Body of pancreas (tissue), 4 donors: ENCODE results near the gene TRIM44. TPM values are rescaled to one million over a fixed set of nuclear protein-coding genes. Genes with fewer than 3 reads are reported as not detected.
"Not testable (repeated sequence)": the region's sequence is repeated elsewhere in the genome, so short reads cannot be mapped to it uniquely, and the experiment has no call there.

Source experiments
- ATAC-seq: fragments of 150-250 bp; one replicate; pipeline ENCODE4 v1.9.1; 2016
- DNase-seq, 4 donors: peaks; one replicate each; pipeline ENCODE4 v3.0.0-alpha.2; 2019
- H3K27ac ChIP-seq, 4 donors: fragments of 200-600 bp; sonication (generic); 1 replicate in 3 of 4; 2 replicates in 1 of 4; pipeline versions ENCODE4 v1.5.1 to v1.6.1; 2016 to 2019; ENCODE audit warnings: mild to moderate bottlenecking in 1 of 4, mixed read lengths in 1 of 4, moderate library complexity in 1 of 4
- H3K27me3 ChIP-seq, 2 donors: fragments of 200-600 bp; sonication (generic); one replicate each; pipeline ENCODE4 v1.6.0; 2016; ENCODE audit warnings: mild to moderate bottlenecking in 1 of 2
- H3K36me3 ChIP-seq, 2 donors: fragments of 200-600 bp; sonication (generic); replicated peaks in 1 of 2; 2 replicates each; pipeline ENCODE4 v1.5.1; 2016; ENCODE audit warnings: low read depth in 2 of 2; ENCODE audit not compliant: insufficient read depth in 1 of 2
- H3K4me1 ChIP-seq: fragments of 200-600 bp; sonication (generic); one replicate; pipeline ENCODE4 v1.6.0; 2016
- H3K4me3 ChIP-seq, 2 donors: fragments of 200-600 bp; sonication (generic); 1 replicate in 1 of 2; 2 replicates in 1 of 2; pipeline ENCODE4 v1.5.1; 2016 to 2019
- H3K9me3 ChIP-seq, 3 donors: fragments of 200-600 bp; sonication (generic); 1 replicate in 2 of 3; 2 replicates in 1 of 3; pipeline ENCODE4 v1.5.1; 2016
- CTCF ChIP-seq, 7 experiments: fragments of 450-650 bp in 4 of 7; fragments of 200-600 bp in 3 of 7; sonication (generic) in 3 of 7; IDR thresholded peaks; one replicate each; pipeline ENCODE4 v1.5.1; 2016 to 2019; ENCODE audit warnings: antibody characterized with exemption in 7 of 7
- POLR2A ChIP-seq, 3 donors: fragments of 450-650 bp; IDR thresholded peaks; one replicate each; pipeline ENCODE4 v1.6.1; 2016; ENCODE audit warnings: antibody characterized with exemption in 3 of 3, mild to moderate bottlenecking in 2 of 3
- WGBS, 2 donors: methylation state at CpG; one replicate each; pipeline ENCODE4 v1.1.5; 2017; 5-methylcytosine and 5-hydroxymethylcytosine counted together
- intact Hi-C: fragments of 100-400 bp; cut with DNase I; formaldehyde crosslinking; loops from one replicate; pipeline ENCODE4 v1.15.1; 2023
- total RNA-seq, 2 donors: library from RNA; depleted of rRNA; stranded (reverse); fragments of >200 nt; gene quantifications; one replicate each; pipeline ENCODE4 v1.1.0, GENCODE V29; 2016

The TRIM44 gene
- total RNA-seq, 2 donors from 2014 or later: 17.4 to 81.7 TPM

GRCh38 chr11:35766651-35767050 is 104.1 kb downstream of the TRIM44 start:
- no peak for ATAC-seq
- no peak for DNase-seq
- H3K9me3 ChIP-seq: no peaks in the 10 kb centered on the region
- H3K4me3 ChIP-seq: no peak overlapping the region
- intact Hi-C loops: no loop called here
- no peaks in the 10 kb centered on the region for H3K27me3 ChIP-seq
- no peaks in the 10 kb centered on the region for H3K36me3 ChIP-seq
- peaks cover 30% of the 10 kb centered on the region for H3K4me1 ChIP-seq
- TF ChIP-seq POLR2A (IDR thresholded peaks at IDR 0.05) (no peak), CTCF (IDR thresholded peaks at IDR 0.05) (no peak)
- 92 to 93% methylated on average over 4 of the region's 4 CpGs for WGBS, 2 donors
- no peak overlapping the region for H3K27ac ChIP-seq

DNA sequence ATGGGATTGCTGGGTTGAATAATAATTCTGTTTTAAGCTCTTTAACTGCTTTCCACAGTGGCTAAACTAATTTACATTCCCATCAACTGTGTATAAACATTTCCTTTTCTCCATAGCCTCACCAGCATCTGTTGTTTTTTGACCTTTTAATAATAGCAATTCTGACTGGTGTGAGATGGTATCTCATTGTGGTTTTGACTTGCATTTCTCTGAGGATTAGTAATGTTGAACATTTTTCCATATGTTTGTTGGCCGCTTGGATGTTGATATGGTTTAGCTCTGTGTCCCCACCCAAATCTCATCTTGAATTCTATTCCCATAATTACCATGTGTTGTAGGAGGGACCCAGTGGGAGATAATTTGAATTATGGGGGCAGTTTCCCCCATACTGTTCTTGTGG is 107.8 kb downstream of the TRIM44 start:
- H3K27ac ChIP-seq, H3K4me1 ChIP-seq, H3K36me3 ChIP-seq, H3K27me3 ChIP-seq, H3K4me3 ChIP-seq, DNase-seq, H3K9me3 ChIP-seq, ATAC-seq, intact Hi-C loops: not testable (repeated sequence)
- 95 to 100% methylated on average over 1 of the region's 1 CpG for WGBS, 2 donors

DNA sequence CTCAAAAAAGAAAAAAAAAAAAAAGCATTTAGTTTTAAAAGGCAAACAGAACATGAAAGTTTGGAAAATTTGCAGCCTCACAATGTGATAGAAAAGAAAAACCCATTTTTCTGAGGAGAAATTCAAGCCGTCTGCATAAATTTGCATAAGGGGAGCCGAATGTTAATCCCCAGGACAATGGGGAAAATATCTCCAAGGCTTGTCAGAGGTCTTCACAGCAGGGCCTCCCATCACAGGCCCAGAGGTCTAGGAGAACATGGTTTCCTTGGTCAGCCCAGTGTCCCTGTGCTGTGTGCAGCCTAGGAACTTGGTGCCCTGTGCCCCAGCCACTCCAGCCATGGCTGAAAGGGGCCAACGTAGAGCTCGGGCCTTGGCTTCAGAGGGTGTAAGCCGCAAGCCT is 109.1 kb downstream of the TRIM44 start:
- DNase-seq (no peak), ATAC-seq (no peak)
- Histone ChIP-seq H3K4me1 (no peaks in the 10 kb centered on the region), H3K27me3 (no peaks in the 10 kb centered on the region), H3K9me3 (no peaks in the 10 kb centered on the region), H3K27ac (no peak overlapping the region), H3K36me3 (no peaks in the 10 kb centered on the region), H3K4me3 (no peak overlapping the region)
- intact Hi-C loops: no loop called here
- WGBS, 2 donors: 94 to 100% methylated on average over 5 of the region's 5 CpGs
- TF ChIP-seq CTCF (IDR thresholded peaks at IDR 0.05) (no peak), POLR2A (IDR thresholded peaks at IDR 0.05) (no peak)

DNA sequence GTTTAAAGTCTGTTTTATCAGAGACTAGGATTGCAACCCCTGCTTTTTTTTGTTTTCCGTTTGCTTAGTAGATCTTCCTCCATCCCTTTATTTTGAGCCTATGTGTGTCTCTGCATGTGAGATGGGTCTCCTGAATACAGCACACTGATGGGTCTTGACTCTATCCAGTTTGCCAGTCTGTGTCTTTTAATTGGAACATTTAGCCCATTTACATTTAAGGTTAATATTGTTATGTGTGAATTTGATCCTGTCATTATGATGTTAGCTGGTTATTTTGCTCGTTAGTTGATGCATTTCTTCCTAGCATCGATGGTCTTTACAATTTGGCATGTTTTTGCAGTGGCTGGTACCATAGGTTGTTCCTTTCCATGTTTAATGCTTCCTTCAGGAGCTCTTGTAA is 114.7 kb downstream of the TRIM44 start:
- H3K27ac ChIP-seq, H3K36me3 ChIP-seq, H3K9me3 ChIP-seq, intact Hi-C loops, ATAC-seq, H3K4me3 ChIP-seq, DNase-seq, H3K27me3 ChIP-seq: not testable (repeated sequence)
- peaks cover 25% of the 10 kb centered on the region for H3K4me1 ChIP-seq
- 100% methylated on average over 3 of the region's 3 CpGs for WGBS, 2 donors

- ATAC-seq, H3K27ac ChIP-seq, H3K27me3 ChIP-seq, H3K4me3 ChIP-seq, DNase-seq, H3K9me3 ChIP-seq, H3K36me3 ChIP-seq, intact Hi-C loops: not testable (repeated sequence)
- 91 to 98% methylated on average over 8 of the region's 8 CpGs for WGBS, 2 donors
- peaks cover 29% of the 10 kb centered on the region for H3K4me1 ChIP-seq
These were observed 116.4 kb downstream of the TRIM44 start for GRCh38 chr11:35778943-35779342.

GRCh38 chr11:35779409-35779808 is 116.8 kb downstream of the TRIM44 start:
- 91 to 94% methylated on average over 5 of the region's 5 CpGs for WGBS, 2 donors
- intact Hi-C loops: no loop called here

More at GRCh38 chr11:35779409-35779808, 116.8 kb downstream of the TRIM44 start:
- Histone ChIP-seq H3K36me3 (no peaks in the 10 kb centered on the region), H3K4me1 (peaks cover 30% of the 10 kb centered on the region), H3K27ac (no peak overlapping the region), H3K4me3 (no peak overlapping the region), H3K9me3 (no peaks in the 10 kb centered on the region), H3K27me3 (no peaks in the 10 kb centered on the region)
- DNase-seq (no peak), ATAC-seq (no peak)
- TF ChIP-seq POLR2A (IDR thresholded peaks at IDR 0.05) (no peak), CTCF (IDR thresholded peaks at IDR 0.05) (no peak)
